CD4-positive, alpha-beta T cell (primary cell): Measurements from ENCODE around the gene MFAP1. TPM values are rescaled to one million over a fixed set of nuclear protein-coding genes. Genes with fewer than 3 reads are reported as not detected.
"Not testable (repeated sequence)": the region's sequence is repeated elsewhere in the genome, so short reads cannot be mapped to it uniquely, and the experiment has no call there.

Experiments
- ATAC-seq: fragments of 200-7000 bp; cut with Tn5 transposase; one replicate; pipeline ENCODE4 v1.10.0; 2022; ENCODE audit warnings: mild to moderate bottlenecking; ENCODE audit not compliant: poor library complexity
- CTCF ChIA-PET: fragments of 350-600 bp; sonication (Branson Sonifier 250); formaldehyde crosslinking; loops from one replicate; lab custom pipeline; 2021; ENCODE audit warnings: antibody characterized with exemption, inconsistent platforms; lab: Charles Lee
- POLR2A ChIA-PET: fragments of 350-600 bp; sonication (Branson Sonifier 250); formaldehyde crosslinking; loops from one replicate; lab custom pipeline; 2021; ENCODE audit warnings: antibody characterized with exemption, inconsistent platforms; lab: Charles Lee
- DNase-seq, 14 experiments: peaks; one replicate each; pipeline ENCODE4 v3.0.0-alpha.2; 2013 to 2020; ENCODE audit warnings: mixed read lengths in 2 of 14
- H3K27ac ChIP-seq, 2 donors: one replicate each; pipeline versions ENCODE4 v1.5.1 to v1.7.0; 2013; ENCODE audit warnings: low read length in 2 of 2, low read depth in 1 of 2, mild to moderate bottlenecking in 1 of 2
- H3K27me3 ChIP-seq, 2 experiments: 1 replicate in 1 of 2; 2 replicates in 1 of 2; pipeline versions ENCODE4 v1.6.1 to v1.7.0; 2013; ENCODE audit warnings: low read length in 2 of 2, control low read depth in 1 of 2, mild to moderate bottlenecking in 1 of 2, moderate library complexity in 1 of 2; ENCODE audit not compliant: insufficient read depth in 2 of 2, control insufficient read depth in 1 of 2
- H3K36me3 ChIP-seq: one replicate; pipeline ENCODE4 v1.6.1; 2013; ENCODE audit warnings: low read length, control low read depth; ENCODE audit not compliant: insufficient read depth
- H3K4me1 ChIP-seq: one replicate; pipeline ENCODE4 v1.6.1; 2013; ENCODE audit warnings: low read length, control low read depth; ENCODE audit not compliant: insufficient read depth
- H3K4me3 ChIP-seq: one replicate; pipeline ENCODE4 v1.5.1; 2013; ENCODE audit warnings: mild to moderate bottlenecking, low read length, moderate library complexity
- H3K9me3 ChIP-seq, 2 experiments: 1 replicate in 1 of 2; 2 replicates in 1 of 2; pipeline versions ENCODE4 v1.6.1 to v1.7.0; 2013; ENCODE audit warnings: low read length in 2 of 2, mild to moderate bottlenecking in 2 of 2, control low read depth in 1 of 2, moderate library complexity in 1 of 2; ENCODE audit not compliant: control insufficient read depth in 1 of 2, insufficient read depth in 1 of 2
- H3K27ac Mint-ChIP-seq: one replicate; pipeline ENCODE4 v1.8.0; 2020; ENCODE audit warnings: mixed read lengths
- H3K27me3 Mint-ChIP-seq: one replicate; pipeline ENCODE4 v1.8.0; 2021; ENCODE audit warnings: mixed read lengths
- H3K36me3 Mint-ChIP-seq: one replicate; pipeline ENCODE4 v1.8.0; 2021; ENCODE audit warnings: low read depth, mixed read lengths
- H3K4me1 Mint-ChIP-seq: one replicate; pipeline ENCODE4 v1.8.0; 2021; ENCODE audit warnings: low read depth, mixed read lengths
- H3K4me3 Mint-ChIP-seq: one replicate; pipeline ENCODE4 v1.8.0; 2020; ENCODE audit warnings: mild to moderate bottlenecking, mixed read lengths
- H3K9me3 Mint-ChIP-seq: one replicate; pipeline ENCODE4 v1.8.0; 2020; ENCODE audit warnings: mixed read lengths
- CTCF ChIP-seq: fragments of 200-600 bp; IDR thresholded peaks from one replicate; pipeline ENCODE4 v1.8.0; 2022; ENCODE audit warnings: antibody characterized with exemption, mild to moderate bottlenecking
- intact Hi-C, 2 experiments: fragments of 100-400 bp; cut with DNase I in 1 of 2; cut with micrococcal nuclease in 1 of 2; formaldehyde crosslinking; loops; one replicate each; pipeline versions ENCODE4 v1.15.1 to v1.9.0; 2023 to 2025; cut with DNase I, micrococcal nuclease
- total RNA-seq, 174 experiments: library from RNA in 2 of 174; stranded (reverse) in 2 of 174; gene quantifications; one replicate each; pipeline ENCODE4 v1.2.3 and lab custom pipeline; 2021 to 2026

Gene MFAP1
- total RNA-seq, 2 experiments from 2014 or later: 9.4 to 10.6 TPM

- Histone ChIP-seq H3K27me3 (no peaks in the 10 kb centered on the region), H3K4me3 (no peak overlapping the region), H3K27ac (no peak overlapping the region), H3K9me3 (no peaks in the 10 kb centered on the region), H3K4me1 (no peaks in the 10 kb centered on the region), H3K36me3 (peaks cover 12% of the 10 kb centered on the region)
- ChIA-PET POLR2A (no interaction called here), CTCF (interaction anchor here (0.6 to 1.5 kb wide), 2 partner anchors 90 to 976 kb away, joined by 3 read pairs; partner anchors contain the start of gene ELL3)
- H3K4me1 Mint-ChIP-seq: no peaks in the 10 kb centered on the region
- H3K9me3 Mint-ChIP-seq: no peaks in the 10 kb centered on the region
- ATAC-seq (no peak), DNase-seq (no peak)
- intact Hi-C loops: no loop called here
- no peak for TF ChIP-seq CTCF
- H3K36me3 Mint-ChIP-seq: peaks cover 48% of the 10 kb centered on the region
- no peak overlapping the region for H3K27ac Mint-ChIP-seq
- no peaks in the 10 kb centered on the region for H3K27me3 Mint-ChIP-seq
- no peak overlapping the region for H3K4me3 Mint-ChIP-seq
These were observed 42.6 kb upstream of the MFAP1 start for GRCh38 chr15:43867096-43867495.

GRCh38 chr15:43866636-43867035 lies 42.1 kb upstream of the MFAP1 start:
- H3K9me3 Mint-ChIP-seq, H3K4me3 ChIP-seq, H3K4me1 ChIP-seq, DNase-seq, H3K9me3 ChIP-seq, POLR2A ChIA-PET, H3K27ac ChIP-seq, H3K27me3 Mint-ChIP-seq, H3K4me3 Mint-ChIP-seq, intact Hi-C loops, H3K4me1 Mint-ChIP-seq, H3K27me3 ChIP-seq, ATAC-seq, H3K27ac Mint-ChIP-seq: not testable (repeated sequence)
- CTCF ChIA-PET: interaction anchor here (0.6 kb wide), 1 partner anchor 975 kb away, joined by 3 read pairs; no protein-coding TSS in a partner anchor
- H3K36me3 ChIP-seq: peaks cover 14% of the 10 kb centered on the region
- peaks cover 52% of the 10 kb centered on the region for H3K36me3 Mint-ChIP-seq

- H3K27me3 Mint-ChIP-seq: no peaks in the 10 kb centered on the region
- Histone ChIP-seq H3K4me1 (no peaks in the 10 kb centered on the region), H3K36me3 (peaks cover 36% of the 10 kb centered on the region), H3K9me3 (no peaks in the 10 kb centered on the region), H3K4me3 (no peak overlapping the region), H3K27me3 (no peaks in the 10 kb centered on the region), H3K27ac (no peak overlapping the region)
- ChIA-PET CTCF (no interaction called here), POLR2A (no interaction called here)
- H3K27ac Mint-ChIP-seq: no peak overlapping the region
- H3K36me3 Mint-ChIP-seq: peaks cover 79% of the 10 kb centered on the region
- no peak overlapping the region for H3K4me3 Mint-ChIP-seq
- ATAC-seq (no peak), DNase-seq (no peak)
- no peak for TF ChIP-seq CTCF
- H3K9me3 Mint-ChIP-seq: no peaks in the 10 kb centered on the region
- no peaks in the 10 kb centered on the region for H3K4me1 Mint-ChIP-seq
- intact Hi-C loops: no loop called here
These were observed 35.1 kb upstream of the MFAP1 start for GRCh38 chr15:43859546-43859945.

GRCh38 chr15:43854801-43855200 lies 30.3 kb upstream of the MFAP1 start:
- Mint-ChIP-seq H3K27ac (no peak overlapping the region), H3K4me1 (no peaks in the 10 kb centered on the region), H3K9me3 (no peaks in the 10 kb centered on the region), H3K36me3 (peaks cover 81% of the 10 kb centered on the region), H3K27me3 (no peaks in the 10 kb centered on the region), H3K4me3 (no peak overlapping the region)
- no peak for TF ChIP-seq CTCF
- DNase-seq (no peak), ATAC-seq (no peak)
- ChIA-PET POLR2A (no interaction called here), CTCF (no interaction called here)
- Histone ChIP-seq H3K9me3 (no peaks in the 10 kb centered on the region), H3K4me3 (no peak overlapping the region), H3K27me3 (no peaks in the 10 kb centered on the region), H3K27ac (no peak overlapping the region), H3K4me1 (no peaks in the 10 kb centered on the region), H3K36me3 (peaks cover 40% of the 10 kb centered on the region)
- intact Hi-C loops: no loop called here
